Stomach smooth muscle (tissue), 2 donors: ENCODE measurements around the gene WDR18.

Experiments used
- H3K27ac ChIP-seq: one replicate; pipeline ENCODE4 v1.7.0; 2013; ENCODE audit warnings: mild to moderate bottlenecking, low read length, inconsistent platforms
- H3K27me3 ChIP-seq, 2 donors: one replicate each; pipeline ENCODE4 v1.7.0; 2013; ENCODE audit warnings: low read length in 2 of 2; ENCODE audit not compliant: insufficient read depth in 2 of 2, control insufficient read depth in 1 of 2
- H3K36me3 ChIP-seq, 2 donors: one replicate each; pipeline ENCODE4 v1.7.0; 2013; ENCODE audit warnings: low read length in 2 of 2; ENCODE audit not compliant: control insufficient read depth in 2 of 2, insufficient read depth in 2 of 2
- H3K4me1 ChIP-seq: one replicate; pipeline ENCODE4 v1.7.0; 2013; ENCODE audit warnings: low read length; ENCODE audit not compliant: control insufficient read depth, insufficient read depth
- H3K4me3 ChIP-seq, 2 donors: one replicate each; pipeline ENCODE4 v1.7.0; 2013; ENCODE audit warnings: low read length in 2 of 2
- H3K9ac ChIP-seq, 2 donors: one replicate each; pipeline ENCODE4 v1.7.0; 2013; ENCODE audit warnings: low read length in 2 of 2, mild to moderate bottlenecking in 1 of 2
- H3K9me3 ChIP-seq, 2 donors: one replicate each; pipeline ENCODE4 v1.7.0; 2013; ENCODE audit warnings: low read length in 2 of 2; ENCODE audit not compliant: control insufficient read depth in 2 of 2
- donor health status: healthy.
- donor health status: Pancreatic carcinoma.

The WDR18 gene

DNA sequence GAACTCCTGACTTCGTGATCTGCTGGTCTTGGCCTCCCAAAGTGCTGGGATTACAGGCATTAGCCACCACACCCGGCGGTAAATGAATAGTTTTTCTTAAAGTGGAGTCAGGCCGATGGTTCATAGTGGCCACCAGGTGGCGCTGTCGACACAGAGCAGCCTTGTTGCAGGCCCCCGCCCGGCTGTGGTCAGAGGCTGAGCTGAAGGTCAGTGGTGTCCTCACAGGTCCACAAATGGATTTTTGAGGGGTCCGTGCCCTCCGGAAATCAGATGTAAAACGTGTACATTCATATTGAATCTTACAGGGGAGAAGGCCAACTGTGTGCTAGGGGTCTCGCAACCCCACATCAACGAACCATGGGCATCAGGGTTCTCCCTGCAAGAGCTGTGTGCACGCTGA lies 13.4 kb upstream of the WDR18 start:
- Histone ChIP-seq H3K36me3 (peaks cover 7 to 14% of the 10 kb centered on the region in 2 donors), H3K9me3 (peaks cover 0 to 8% of the 10 kb centered on the region in 2 donors), H3K27me3 (no peaks in the 10 kb centered on the region), H3K4me1 (no peaks in the 10 kb centered on the region), H3K27ac (no peak overlapping the region), H3K9ac (no peak overlapping the region), H3K4me3 (no peak overlapping the region)

DNA sequence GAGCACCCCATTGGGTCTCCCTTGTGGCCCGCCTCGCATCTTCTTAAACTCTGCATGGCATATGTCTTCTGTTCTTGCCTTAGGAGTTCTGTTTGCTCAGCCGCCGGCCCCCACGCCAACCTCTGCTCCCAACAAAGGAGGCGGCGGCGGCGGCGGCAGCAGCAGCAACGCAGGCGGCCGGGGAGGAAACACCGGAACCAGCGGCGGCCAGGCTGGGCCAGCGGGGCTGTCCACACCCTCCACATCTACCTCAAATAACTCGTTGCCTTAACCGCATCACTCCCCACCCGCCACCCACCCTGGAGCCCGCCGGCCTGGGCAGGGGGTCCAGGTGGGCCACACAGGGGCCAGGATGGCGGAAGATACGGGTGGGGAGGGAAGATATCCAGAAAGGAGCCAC lies 12.3 kb upstream of the WDR18 start:
- peaks cover 4 to 10% of the 10 kb centered on the region in 2 donors for H3K36me3 ChIP-seq

DNA sequence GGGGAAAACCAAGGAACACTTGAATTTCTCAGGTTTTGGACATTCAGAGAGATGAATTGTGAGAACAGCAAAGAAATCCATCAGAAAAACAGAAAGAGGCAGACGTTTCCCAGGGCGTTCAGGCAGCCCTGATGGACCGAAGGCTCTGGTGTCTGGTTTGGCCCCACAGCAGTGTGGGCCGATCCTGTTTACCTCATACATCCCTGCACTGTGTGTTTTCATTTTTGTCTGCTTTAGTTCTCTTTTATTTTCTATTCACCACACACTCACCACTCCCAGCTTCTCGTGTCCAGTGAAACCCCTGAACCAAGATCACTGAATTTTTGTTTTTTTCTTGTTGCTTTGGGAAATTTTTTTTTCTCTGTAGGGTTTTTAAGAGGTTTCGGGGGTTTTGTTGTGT lies 11.9 kb upstream of the WDR18 start:
- H3K27ac ChIP-seq, result no peak overlapping the region
- no peak overlapping the region for H3K9ac ChIP-seq
- H3K36me3 ChIP-seq, result peaks cover 4 to 10% of the 10 kb centered on the region in 2 donors
- peaks cover 0 to 8% of the 10 kb centered on the region in 2 donors for H3K9me3 ChIP-seq
- no peaks in the 10 kb centered on the region for H3K4me1 ChIP-seq
- H3K27me3 ChIP-seq, result no peaks in the 10 kb centered on the region
- H3K4me3 ChIP-seq, result no peak overlapping the region

More for the DNA sequence above, 12.3 kb upstream of the WDR18 start:
- no peak overlapping the region for H3K9ac ChIP-seq
- H3K27me3 ChIP-seq, result no peaks in the 10 kb centered on the region
- no peak overlapping the region for H3K4me3 ChIP-seq
- no peak overlapping the region for H3K27ac ChIP-seq
- no peaks in the 10 kb centered on the region for H3K4me1 ChIP-seq
- peaks cover 0 to 8% of the 10 kb centered on the region in 2 donors for H3K9me3 ChIP-seq

DNA sequence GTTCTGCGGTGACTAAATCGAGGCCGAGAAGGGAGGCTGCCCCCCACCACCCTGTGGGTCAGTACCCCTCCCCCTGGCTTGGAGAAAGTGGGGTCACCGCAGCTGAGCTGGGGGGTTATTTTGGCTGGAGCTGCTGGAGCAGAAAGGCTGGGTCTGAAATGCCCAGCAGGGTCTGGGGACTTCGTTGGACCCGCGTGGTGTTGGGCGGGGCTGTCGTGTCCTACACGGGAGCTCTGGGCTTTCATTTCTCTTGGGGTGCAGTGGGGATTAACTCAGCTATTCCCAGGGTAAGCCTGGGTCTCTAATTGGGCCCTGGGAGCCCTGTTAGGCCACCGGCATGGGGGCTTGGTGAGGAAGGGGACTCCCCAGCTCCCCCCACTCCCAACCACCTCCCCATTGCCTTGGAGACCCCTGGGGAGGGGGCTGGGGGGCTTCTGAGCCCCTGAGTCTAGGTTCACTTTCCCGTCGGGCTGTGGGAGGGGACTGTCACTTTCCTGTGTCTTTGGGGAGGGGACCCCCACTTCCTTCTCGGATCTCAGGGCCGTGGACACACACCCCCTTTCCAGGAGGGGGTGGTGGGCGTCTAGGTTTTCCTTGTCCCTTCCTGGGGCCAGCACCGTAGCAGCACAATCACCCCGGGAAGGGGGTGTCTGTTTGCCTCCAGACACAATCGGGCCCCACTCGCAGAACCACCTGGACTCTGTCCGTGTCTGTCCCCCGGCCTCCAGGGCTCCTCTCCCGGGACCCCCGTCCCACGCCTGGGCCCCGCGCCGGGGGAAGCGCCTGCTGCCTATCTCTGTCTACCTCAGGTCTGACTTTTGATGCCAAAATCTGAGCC lies 10.2 kb upstream of the WDR18 start:
- peaks cover 4 to 7% of the 10 kb centered on the region in 2 donors for H3K36me3 ChIP-seq
- H3K9me3 ChIP-seq, result peaks cover 0 to 8% of the 10 kb centered on the region in 2 donors
- H3K27ac ChIP-seq, result no peak overlapping the region
- H3K4me3 ChIP-seq, result no peak overlapping the region
- no peaks in the 10 kb centered on the region for H3K4me1 ChIP-seq
- no peak overlapping the region for H3K9ac ChIP-seq
- H3K27me3 ChIP-seq, result no peaks in the 10 kb centered on the region

DNA sequence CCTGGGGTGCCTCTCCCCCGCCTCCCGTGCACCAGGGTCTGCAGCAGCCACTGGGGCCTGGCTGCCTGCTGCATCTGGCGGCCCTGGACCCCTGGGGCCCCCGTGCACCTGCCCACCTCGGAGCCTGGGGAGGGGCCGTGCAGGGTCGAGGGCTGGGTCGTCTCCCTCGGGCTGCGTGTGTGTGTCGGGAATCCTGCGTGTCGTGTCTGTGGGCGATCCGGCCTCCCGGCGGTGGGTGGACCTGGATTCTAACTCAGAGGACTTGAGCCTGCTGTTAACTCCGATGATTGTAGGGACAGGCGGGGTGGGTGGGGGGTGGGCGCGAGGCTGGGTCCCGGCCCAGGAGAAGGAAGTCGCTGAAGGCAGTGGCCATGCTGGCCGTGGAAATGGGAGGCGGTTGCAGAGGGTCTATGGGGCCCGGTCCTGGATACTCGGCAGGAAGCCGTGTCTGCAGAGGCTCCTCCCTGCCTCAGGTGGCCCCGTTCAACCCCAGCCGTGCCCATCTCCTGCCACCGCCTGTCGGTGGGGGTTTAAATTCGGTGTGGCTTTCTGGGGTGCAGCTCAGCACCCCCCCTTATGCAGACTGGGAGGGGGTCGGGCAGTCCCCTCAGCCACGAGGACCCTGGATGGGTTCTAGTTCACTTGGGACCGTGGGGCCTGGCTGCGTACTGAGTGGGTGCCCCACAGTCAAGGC lies 9.4 kb upstream of the WDR18 start:
- Histone ChIP-seq H3K27me3 (no peaks in the 10 kb centered on the region), H3K36me3 (peaks cover 4 to 7% of the 10 kb centered on the region in 2 donors), H3K9ac (no peak overlapping the region), H3K9me3 (peaks cover 0 to 8% of the 10 kb centered on the region in 2 donors), H3K4me3 (no peak overlapping the region), H3K27ac (no peak overlapping the region), H3K4me1 (no peaks in the 10 kb centered on the region)

DNA sequence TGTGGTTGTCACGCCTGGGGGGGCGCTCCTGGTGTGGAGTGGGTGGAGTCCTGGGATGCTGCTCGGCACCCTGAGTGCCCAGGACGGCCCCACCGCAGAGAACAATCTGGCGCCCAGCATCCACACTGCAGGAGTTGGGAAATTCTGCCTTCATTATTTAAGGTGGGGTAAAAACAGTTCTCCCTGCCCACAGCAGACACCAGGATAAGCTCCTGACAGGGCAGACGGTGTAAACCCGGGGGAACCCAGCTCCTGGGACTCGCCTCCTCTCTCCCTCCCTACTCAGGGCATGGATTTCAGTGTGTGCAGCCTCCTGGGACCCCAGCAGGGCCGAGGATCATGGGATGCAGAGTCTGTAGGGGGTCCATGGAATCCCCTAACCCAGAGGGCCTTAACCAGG lies 7.7 kb upstream of the WDR18 start:
- no peaks in the 10 kb centered on the region for H3K36me3 ChIP-seq
- no peaks in the 10 kb centered on the region for H3K4me1 ChIP-seq
- no peak overlapping the region for H3K9ac ChIP-seq
- no peak overlapping the region for H3K4me3 ChIP-seq
- H3K9me3 ChIP-seq, result no peaks in the 10 kb centered on the region
- no peaks in the 10 kb centered on the region for H3K27me3 ChIP-seq
- no peak overlapping the region for H3K27ac ChIP-seq

DNA sequence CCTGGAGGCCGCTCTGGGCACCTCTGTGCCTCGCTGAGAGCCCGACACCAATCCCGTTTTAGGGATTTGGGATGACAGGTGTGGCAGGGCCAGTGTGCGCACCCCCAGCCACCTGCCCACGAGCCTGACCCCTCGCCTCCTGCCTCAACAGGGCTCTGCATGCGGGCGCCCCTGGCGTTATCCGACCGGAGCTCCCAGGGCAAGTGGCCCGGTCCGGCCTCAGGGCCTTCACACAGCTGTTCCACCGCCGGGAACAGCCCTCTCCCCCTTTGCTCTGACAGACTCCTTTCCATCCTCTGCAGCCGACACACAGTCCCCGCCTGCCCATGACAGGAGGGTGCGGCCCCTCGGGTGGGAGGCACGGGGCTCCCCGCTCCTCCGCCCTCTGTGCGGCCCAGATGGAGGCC lies 7.1 kb upstream of the WDR18 start:
- Histone ChIP-seq H3K9ac (no peak overlapping the region), H3K27ac (no peak overlapping the region), H3K36me3 (no peaks in the 10 kb centered on the region), H3K9me3 (no peaks in the 10 kb centered on the region), H3K4me3 (no peak overlapping the region), H3K4me1 (no peaks in the 10 kb centered on the region), H3K27me3 (no peaks in the 10 kb centered on the region)

DNA sequence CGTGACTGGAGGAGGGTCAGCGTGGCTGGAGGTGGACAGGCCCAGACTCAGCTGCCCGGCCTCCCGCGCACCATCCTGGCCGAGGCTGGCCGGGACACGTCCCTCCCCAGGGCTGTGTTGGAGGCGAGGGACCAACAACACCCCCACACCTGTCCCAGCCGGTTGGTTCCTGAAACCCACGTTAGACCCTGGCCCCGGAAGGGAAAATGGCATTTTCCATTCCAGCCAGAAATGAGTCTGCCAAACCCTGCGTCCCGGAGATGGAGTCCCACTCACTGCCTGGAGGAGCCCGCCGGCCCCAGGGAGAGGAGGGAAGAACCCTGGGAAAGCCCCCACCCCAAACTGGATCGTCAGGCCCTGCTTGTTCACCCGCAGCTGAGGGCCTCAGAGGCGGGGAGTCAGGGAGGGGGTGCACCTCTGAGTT lies 4.8 kb upstream of the WDR18 start:
- Histone ChIP-seq H3K4me1 (peaks cover 14% of the 10 kb centered on the region), H3K27ac (no peak overlapping the region), H3K27me3 (no peaks in the 10 kb centered on the region), H3K9ac (no peak overlapping the region), H3K36me3 (no peaks in the 10 kb centered on the region), H3K4me3 (no peak overlapping the region), H3K9me3 (no peaks in the 10 kb centered on the region)

DNA sequence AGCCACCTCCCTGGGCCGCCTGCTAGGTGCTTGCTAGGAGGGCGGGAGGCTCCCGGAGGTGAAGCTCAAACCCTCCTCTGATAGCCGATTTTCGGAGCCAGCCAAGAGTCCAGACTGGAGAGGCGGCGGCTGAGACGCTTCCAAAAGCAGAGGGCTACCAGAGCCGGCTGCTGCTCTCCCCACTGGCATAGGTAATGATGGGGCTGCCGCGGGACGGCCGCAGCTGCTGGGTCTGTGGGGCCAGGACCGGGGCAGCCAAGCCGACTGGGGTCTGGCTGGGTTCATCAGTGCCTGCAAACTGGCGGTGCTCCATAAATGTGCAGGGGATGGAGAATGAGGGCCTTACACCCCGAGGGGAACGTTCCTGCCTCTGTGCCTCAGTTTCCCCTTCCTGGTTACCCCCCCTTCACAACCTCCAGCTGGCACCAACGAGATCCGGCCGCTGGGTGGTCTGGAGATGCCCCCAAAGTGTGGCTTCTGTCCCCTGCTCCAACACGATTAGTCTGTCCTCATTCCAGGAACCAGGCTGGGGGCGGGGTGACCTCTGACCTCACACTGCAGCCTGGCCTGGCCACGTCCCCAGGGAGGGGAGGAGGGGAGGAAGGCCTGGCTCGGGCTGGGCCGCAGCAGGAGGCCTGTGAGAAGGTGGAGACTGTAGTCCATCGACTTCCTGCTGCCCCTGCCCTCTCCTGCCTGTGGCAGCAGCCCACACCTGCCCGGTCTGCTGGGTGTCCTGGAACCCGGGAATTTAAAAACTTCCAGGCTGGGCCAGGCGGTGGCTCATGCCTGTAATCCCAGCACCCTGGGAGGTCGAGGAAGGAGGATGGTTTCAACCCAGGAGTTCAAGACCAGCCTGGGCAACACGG lies 3.8 kb upstream of the WDR18 start:
- no peak overlapping the region for H3K27ac ChIP-seq
- H3K9ac ChIP-seq, result no peak overlapping the region

DNA sequence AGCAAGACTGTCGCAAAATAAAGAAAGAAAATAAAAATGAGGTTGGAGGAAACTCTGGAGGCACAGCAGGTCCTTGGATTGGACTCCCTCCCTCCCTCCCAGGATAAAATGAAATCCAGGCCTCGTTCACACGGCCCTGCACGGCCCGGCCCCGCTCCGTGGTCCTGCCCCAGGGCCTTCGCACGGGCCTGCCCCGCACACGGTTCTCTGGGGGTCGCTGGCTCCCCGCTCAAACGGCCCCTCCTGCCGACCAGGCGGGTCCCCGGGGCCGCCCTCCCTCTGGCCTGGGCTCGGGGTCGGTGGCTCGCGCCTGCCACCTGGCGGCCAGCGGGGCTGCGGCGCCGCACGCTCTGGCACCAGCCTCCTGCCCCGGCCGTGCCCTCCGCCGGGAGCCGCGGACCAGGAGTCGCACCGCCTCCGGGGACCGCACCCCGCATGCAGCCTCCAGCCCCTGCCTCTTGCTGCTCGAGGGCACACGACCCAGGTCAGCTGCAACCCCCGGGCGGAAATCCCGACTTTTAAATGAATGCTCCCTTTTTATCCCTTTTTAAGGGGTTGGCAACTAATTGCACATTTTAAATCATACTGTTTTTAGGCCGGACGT lies 1.5 kb upstream of the WDR18 start:
- Histone ChIP-seq H3K27ac (no peak overlapping the region), H3K9ac (no peak overlapping the region), H3K4me3 (peak overlapping the region in 1 of 2 donors; percentile 66), H3K9me3 (no peaks in the 10 kb centered on the region), H3K36me3 (peaks cover 0 to 6% of the 10 kb centered on the region in 2 donors), H3K27me3 (no peaks in the 10 kb centered on the region), H3K4me1 (peaks cover 23% of the 10 kb centered on the region)

More for the DNA sequence above, 3.8 kb upstream of the WDR18 start:
- H3K9me3 ChIP-seq, result no peaks in the 10 kb centered on the region
- H3K27me3 ChIP-seq, result no peaks in the 10 kb centered on the region
- H3K4me1 ChIP-seq, result peaks cover 22% of the 10 kb centered on the region
- no peak overlapping the region for H3K4me3 ChIP-seq
- no peaks in the 10 kb centered on the region for H3K36me3 ChIP-seq
